ENCODE measurements around the gene ZNF473. TPM values are rescaled to one million over a fixed set of nuclear protein-coding genes. Genes with fewer than 3 reads are reported as not detected.
"Not testable (repeated sequence)": the region's sequence is repeated elsewhere in the genome, so short reads cannot be mapped to it uniquely, and the experiment has no call there.

Gene ZNF473
- total RNA-seq, 1 experiment from 2014 or later = 12.0 TPM

GRCh38 chr19:50030225-50030624, 4.4 kb downstream of the ZNF473 start:
- peaks cover 8% of the 10 kb centered on the region; the same call in 1 of the 2 replicates for H3K9me3 ChIP-seq
- DNase-seq = no peak
- H3K4me3 ChIP-seq = no peak overlapping the region
- H3K36me3 ChIP-seq = peaks cover 75% of the 10 kb centered on the region
- no peaks in the 10 kb centered on the region for H3K27me3 ChIP-seq

- Histone ChIP-seq H3K9me3 (peaks cover 11% of the 10 kb centered on the region; the same call in 1 of the 2 replicates), H3K4me3 (no peak overlapping the region), H3K27me3 (no peaks in the 10 kb centered on the region), H3K36me3 (peaks cover 82% of the 10 kb centered on the region)
- DNase-seq = no peak
Observed at GRCh38 chr19:50030937-50031336, 5.1 kb downstream of the ZNF473 start.

DNA sequence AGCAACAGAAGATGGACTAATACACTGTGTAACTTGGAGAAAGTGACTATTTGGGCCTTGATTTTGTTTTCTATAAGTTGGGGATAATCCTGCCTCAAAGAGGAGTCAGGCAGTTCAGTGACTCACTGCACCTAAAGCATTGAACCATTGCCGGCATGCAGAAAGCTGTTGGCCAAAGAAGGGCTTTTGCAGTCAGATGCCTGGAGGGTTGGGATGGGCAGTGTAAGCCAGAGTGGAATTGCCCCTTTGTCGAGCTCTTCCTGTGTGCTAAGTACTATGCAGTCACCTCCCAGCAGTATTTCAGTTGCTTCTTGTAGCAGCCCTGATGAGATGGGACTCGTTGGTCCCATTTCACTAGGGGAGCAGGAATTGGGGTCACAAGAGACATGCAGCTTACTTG, 11.1 kb downstream of the ZNF473 start:
- H3K36me3 ChIP-seq = peaks cover 93% of the 10 kb centered on the region
- DNase-seq = no peak
- no peaks in the 10 kb centered on the region for H3K27me3 ChIP-seq
- peaks cover 33% of the 10 kb centered on the region for H3K9me3 ChIP-seq
- H3K4me3 ChIP-seq = no peak overlapping the region

DNA sequence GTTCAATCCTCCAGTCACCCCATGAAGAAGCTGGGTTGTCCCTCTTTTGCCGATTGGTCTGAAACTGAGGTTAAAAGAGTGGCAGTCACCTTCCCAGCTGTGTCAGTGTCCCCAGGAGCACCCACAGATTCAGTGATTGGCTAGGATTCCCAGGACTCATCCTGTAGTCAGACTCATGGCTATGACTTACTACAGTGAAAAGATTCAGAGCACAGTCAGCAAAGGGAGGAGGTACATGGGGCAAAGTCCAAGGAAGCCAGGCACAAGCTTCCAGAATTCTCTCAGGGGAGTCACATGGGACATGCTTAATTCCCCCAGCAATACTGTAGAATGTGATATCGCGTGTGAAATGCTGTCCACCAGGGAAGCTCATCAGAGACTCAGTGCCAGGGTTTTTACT, 14.2 kb downstream of the ZNF473 start:
- DNase-seq = no peak
- Histone ChIP-seq H3K36me3 (peaks cover 92% of the 10 kb centered on the region), H3K27me3 (no peaks in the 10 kb centered on the region), H3K9me3 (peaks cover 60% of the 10 kb centered on the region), H3K4me3 (no peak overlapping the region)

DNA sequence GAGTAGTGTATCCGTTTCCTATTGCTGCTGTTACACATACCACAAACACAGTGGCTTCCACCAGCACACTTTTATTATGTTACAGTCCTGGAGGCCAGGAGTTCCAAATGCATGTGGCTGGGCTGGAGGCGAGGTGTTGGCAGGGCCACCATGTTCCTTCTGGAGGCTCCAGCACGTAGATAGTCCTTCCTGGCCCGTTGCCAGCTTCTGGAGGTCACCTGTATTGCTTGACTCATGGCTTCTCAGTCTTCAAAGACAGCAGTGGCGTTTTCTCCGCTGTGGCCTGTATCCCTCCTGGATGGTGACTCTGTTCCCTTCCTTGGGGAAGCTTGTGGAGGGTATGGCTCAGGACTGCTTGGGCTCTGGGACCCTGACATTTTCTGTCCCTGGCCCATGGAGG, 15.2 kb downstream of the ZNF473 start:
- DNase-seq = no peak
- Histone ChIP-seq H3K36me3 (peaks cover 92% of the 10 kb centered on the region), H3K9me3 (peaks cover 65% of the 10 kb centered on the region), H3K4me3 (no peak overlapping the region), H3K27me3 (no peaks in the 10 kb centered on the region)

DNA sequence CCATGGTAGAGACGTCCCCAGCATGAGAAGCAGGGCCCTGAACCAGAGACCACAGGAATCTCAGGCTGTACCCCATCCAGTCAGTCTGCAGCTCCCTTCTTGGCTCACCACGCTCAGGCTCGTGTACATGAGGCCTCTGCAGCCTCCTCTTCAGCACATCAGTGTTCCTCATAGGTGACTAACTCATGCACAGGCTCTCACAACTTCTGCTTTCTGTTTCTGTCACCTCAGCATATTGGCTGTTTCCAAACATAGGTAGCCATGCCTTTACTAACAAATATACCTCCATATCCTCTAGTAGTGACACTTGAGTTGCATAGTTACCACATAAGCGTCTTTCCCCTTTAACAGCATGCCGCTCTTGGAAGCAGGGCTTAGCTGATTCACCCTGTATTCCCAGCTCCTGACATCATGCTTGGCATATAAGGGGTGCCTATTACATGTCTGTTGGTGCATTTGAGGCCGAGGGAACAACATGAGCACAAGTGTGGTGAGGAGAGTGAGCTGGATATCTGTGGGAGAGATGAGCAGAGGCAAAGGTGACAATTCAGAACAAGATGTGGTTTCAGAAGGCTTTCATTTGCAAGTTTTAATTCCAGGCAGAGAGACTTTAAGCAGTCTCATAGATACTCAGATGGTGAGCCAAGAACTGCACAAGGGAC, 16.7 kb downstream of the ZNF473 start:
- peaks cover 96% of the 10 kb centered on the region for H3K36me3 ChIP-seq

GRCh38 chr19:50043967-50044366, 18.2 kb downstream of the ZNF473 start:
- Histone ChIP-seq H3K27me3 (no peaks in the 10 kb centered on the region), H3K9me3 (peaks cover 84% of the 10 kb centered on the region), H3K4me3 (no peak overlapping the region), H3K36me3 (peaks cover 98% of the 10 kb centered on the region)
- DNase-seq = no peak

More for the DNA sequence above, 16.7 kb downstream of the ZNF473 start:
- Histone ChIP-seq H3K9me3 (peaks cover 72% of the 10 kb centered on the region), H3K4me3 (no peak overlapping the region), H3K27me3 (no peaks in the 10 kb centered on the region)
- DNase-seq = no peak

GRCh38 chr19:50044922-50045321, 19.1 kb downstream of the ZNF473 start:
- no peak for DNase-seq
- Histone ChIP-seq H3K9me3 (peaks cover 84% of the 10 kb centered on the region), H3K27me3 (no peaks in the 10 kb centered on the region; the same call in 1 of the 2 replicates), H3K4me3 (no peak overlapping the region), H3K36me3 (peaks cover 88% of the 10 kb centered on the region)

- H3K27me3 ChIP-seq = peaks cover 7% of the 10 kb centered on the region
- H3K4me3 ChIP-seq = no peak overlapping the region
- peaks cover 81% of the 10 kb centered on the region for H3K9me3 ChIP-seq
- peaks cover 69% of the 10 kb centered on the region for H3K36me3 ChIP-seq
- DNase-seq = no peak
Observed at GRCh38 chr19:50046649-50047503, 21.1 kb downstream of the ZNF473 start.

- Histone ChIP-seq H3K4me3 (no peak overlapping the region), H3K27me3 (peaks cover 7% of the 10 kb centered on the region), H3K36me3 (peaks cover 61% of the 10 kb centered on the region), H3K9me3 (peaks cover 74% of the 10 kb centered on the region)
- DNase-seq = no peak
Observed at GRCh38 chr19:50047671-50048070, 21.9 kb downstream of the ZNF473 start.

DNA sequence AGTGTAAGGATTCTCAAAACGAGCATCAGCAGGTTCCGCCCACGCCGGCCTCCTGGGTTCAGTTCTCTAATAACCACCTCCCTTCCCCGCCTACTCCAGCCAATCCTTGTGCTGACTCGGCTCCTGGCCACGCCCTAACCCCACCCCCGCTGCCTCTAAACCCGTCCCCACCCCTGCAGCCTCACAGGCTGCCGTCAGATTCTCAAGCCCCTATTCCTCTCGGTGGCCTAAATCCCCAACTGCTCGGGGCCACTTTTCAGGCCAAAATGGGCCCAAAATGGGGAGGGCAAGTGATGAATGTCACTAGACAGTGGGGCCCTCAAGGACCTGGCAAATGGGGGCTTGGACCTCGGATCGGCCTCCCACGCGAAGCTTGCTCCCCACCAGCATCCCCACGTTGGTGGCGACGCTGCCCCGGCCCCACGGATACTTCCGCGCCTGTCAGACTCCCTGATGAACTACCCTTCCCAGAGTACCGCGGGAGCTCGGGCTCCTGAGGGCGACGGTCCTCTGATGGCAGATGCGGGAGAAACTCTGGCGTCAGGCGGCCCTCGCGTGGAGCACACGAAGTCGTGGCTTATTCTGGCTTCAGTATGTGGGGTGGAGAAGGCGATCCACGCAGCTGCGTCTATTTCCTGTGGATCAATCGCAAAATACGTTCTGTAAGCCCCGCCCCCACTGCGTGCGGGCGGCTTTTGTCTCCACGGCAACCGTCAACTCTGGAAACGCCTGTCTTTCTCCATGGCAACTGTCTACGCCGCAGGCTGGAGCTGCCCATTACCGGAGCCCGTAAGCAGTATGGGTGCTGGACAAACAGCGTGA, 24.8 kb downstream of the ZNF473 start:
- Histone ChIP-seq H3K36me3 (peaks cover 33% of the 10 kb centered on the region), H3K27me3 (peaks cover 7% of the 10 kb centered on the region), H3K9me3 (peaks cover 58% of the 10 kb centered on the region), H3K4me3 (peak overlapping the region; percentile 15)
- peak; percentile 67 for DNase-seq

- H3K27me3 ChIP-seq, DNase-seq: not testable (repeated sequence)
- H3K36me3 ChIP-seq = peaks cover 26% of the 10 kb centered on the region
- H3K4me3 ChIP-seq = peak overlapping the region; percentile 15
- H3K9me3 ChIP-seq = peaks cover 57% of the 10 kb centered on the region
Observed at GRCh38 chr19:50051228-50051895, 25.6 kb downstream of the ZNF473 start.

DNA sequence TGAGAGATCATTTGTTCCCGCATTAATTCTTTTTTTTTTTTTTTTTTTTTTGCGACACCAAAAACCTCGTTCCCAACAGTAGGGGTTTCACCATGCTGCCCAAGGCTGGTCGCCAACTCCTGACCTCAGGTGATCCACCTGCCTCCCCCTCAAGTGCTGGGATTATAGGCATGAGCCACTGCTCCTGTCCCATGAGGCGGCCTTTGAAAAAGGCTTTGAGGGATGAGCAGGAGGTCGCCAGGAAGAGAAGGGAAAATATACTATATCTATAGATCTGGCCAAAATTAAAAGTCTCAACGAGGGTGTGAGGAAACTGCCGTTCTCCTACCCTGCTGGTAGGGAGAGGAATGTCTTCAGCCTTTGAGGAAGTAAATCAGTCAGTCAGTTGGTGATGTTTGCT, 26.2 kb downstream of the ZNF473 start:
- peaks cover 7% of the 10 kb centered on the region for H3K27me3 ChIP-seq
- no peak for DNase-seq
- H3K36me3 ChIP-seq = peaks cover 20% of the 10 kb centered on the region
- H3K9me3 ChIP-seq = peaks cover 52% of the 10 kb centered on the region
- H3K4me3 ChIP-seq = no peak overlapping the region

GRCh38 chr19:50053119-50053518, 27.3 kb downstream of the ZNF473 start:
- H3K4me3 ChIP-seq = no peak overlapping the region
- H3K27me3 ChIP-seq = peaks cover 7% of the 10 kb centered on the region
- peaks cover 8% of the 10 kb centered on the region for H3K36me3 ChIP-seq
- H3K9me3 ChIP-seq = peaks cover 44% of the 10 kb centered on the region
- no peak for DNase-seq

DNA sequence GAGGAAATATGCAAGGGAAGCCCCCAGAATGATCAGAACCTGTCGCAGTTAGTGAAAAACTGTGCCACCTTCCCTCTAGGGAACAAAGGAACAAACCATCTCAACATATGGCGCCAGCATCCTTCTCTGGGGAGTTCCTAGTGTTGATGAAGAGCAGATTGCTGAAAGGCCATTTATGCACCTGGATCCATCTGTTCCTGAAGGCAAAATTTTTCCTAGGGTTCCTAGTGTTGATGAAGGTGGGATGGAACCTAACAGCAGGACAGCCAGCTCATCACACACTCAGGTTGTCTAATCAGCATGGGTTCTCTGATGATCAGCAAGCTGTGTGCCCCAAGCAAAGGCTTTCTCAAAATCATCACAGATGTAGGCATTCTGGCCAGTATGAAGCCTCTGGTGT, 32.6 kb downstream of the ZNF473 start:
- no peak for DNase-seq
- peaks cover 45% of the 10 kb centered on the region for H3K9me3 ChIP-seq
- H3K36me3 ChIP-seq = no peaks in the 10 kb centered on the region
- no peaks in the 10 kb centered on the region for H3K27me3 ChIP-seq
- H3K4me3 ChIP-seq = no peak overlapping the region

DNA sequence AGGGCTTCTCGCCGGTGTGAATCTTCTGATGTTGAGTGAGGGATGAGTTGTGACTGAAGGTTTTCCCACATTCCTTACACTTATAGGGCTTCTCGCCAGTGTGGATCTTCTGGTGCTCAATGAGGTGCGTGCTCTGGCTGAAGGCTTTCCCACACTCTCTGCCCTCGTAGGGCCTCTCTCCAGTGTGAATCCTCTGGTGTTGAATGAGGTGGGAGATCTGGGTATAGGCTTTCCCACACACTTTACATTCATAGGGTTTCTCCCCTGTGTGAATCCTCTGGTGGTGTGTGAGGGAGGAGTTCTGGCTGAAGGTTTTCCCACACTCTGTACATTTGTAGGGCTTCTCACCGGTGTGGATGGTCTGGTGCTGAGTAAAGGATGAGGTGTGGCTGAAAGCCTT, 33.2 kb downstream of the ZNF473 start:
- DNase-seq = no peak
- Histone ChIP-seq H3K27me3 (no peaks in the 10 kb centered on the region), H3K9me3 (peaks cover 45% of the 10 kb centered on the region), H3K36me3 (no peaks in the 10 kb centered on the region), H3K4me3 (no peak overlapping the region)

Measured in MG63 (cell line).